Activated T-cell treated with anti-CD3 and anti-CD28 coated beads for 48 hours (primary cell): ENCODE data around the gene POLRMT.
"Not testable (repeated sequence)": the region's sequence is repeated elsewhere in the genome, so short reads cannot be mapped to it uniquely, and the experiment has no call there.

Source experiments
- DNase-seq: peaks from one replicate; pipeline ENCODE4 v3.0.0-alpha.2; 2020; ENCODE audit warnings: low read depth

The POLRMT gene

DNA sequence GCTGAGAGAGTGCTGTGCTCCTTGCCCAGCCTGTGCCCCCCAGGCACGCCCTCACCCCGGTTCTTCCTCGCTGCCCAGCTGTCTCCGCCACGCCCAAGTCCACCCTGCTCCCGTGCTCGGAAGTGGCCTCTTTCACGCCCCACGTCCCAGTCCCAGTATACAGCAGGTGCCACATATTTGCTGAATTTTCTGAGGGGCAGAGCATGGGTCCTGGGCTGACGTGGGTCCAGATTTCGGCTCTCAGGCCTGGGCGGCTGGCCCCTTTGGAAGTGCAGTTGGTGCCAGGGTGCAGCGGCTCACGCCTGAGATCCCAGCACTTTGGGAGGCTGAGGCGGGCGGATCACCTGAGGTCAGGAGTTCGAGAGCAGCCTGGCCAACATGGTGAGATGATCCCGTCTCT lies 40.3 kb downstream of the POLRMT start:
- DNase-seq = no peak

DNA sequence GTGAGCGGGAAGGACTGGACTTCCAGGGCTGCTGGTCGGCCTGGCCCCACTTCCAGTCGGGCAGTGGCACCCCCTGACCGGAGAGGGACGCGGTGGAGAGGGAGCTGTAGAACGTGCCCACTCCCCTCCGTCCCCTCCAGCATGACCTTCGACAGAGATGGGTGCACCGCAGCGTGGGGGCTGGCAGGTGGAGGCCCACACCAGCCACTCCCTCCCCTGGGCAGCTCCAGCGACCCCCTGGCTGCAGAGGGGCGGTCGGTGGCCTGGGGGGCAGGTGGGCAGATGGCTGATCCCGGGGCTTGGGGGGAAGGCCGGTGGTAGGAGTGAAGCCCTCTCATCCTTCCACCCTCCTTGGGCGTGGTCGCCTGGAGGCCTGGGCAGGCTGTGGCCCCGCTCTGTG lies 41.2 kb downstream of the POLRMT start:
- no peak for DNase-seq

DNA sequence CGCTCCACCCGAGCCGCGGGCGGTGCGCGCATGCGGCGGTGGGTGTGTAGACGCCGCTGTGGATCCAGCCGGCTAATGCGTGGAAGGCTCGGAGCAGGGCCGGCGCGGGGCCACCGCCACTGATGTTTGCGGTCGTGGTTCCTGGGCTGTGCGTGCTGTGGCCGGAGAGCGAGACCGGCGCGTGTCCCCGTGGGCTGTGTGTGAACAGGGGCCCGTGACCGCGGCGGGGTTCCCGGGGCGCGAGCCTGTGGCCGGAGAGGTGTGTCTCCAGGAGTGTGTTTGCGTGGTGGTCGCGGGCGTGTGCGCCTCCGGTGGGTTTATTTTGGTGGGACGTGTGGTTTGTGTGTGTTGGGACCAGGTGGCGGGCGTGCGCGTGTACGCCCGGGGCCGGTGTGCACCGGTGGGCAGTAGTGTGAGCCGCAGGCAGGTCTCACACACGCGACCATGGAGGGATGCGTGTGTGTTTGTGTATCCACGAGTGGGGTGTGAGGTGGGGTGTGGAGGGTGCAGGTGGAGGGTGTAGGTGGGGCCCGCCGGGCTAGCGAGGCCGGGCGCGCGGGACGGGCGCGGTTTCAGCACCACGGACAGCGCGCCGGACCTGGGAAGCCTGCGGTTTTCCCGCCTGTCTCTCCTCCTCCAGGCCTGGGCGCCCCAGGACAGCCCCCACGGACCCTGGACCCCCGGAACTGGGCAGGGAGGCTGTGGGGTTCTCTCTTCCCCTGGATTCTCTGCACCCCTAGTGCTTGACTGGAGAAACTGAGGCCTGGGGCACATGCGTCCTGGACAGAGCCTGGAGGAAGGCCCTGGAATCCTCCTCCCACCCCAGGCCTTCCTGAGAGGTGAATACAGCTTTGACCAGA lies 42.0 kb downstream of the POLRMT start:
- DNase-seq = no peak

DNA sequence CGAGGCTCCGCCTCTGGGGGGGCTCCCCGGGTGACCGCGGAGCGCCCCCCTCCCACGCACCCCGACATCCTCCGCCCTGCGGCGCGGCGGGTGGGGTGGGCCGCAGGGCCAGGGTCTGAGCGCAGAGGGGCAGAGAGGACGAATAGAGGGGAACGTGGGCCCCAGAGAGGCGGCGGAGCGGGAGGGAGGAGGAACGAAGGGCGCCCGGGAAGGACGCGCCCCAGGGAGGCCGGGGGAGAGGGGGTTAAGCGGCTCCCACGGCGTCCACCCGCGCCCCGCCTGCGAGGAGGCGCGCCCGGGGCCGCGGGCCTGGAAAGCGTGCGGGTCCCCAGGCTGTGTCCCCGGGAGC lies 42.6 kb downstream of the POLRMT start:
- DNase-seq = no peak

DNA sequence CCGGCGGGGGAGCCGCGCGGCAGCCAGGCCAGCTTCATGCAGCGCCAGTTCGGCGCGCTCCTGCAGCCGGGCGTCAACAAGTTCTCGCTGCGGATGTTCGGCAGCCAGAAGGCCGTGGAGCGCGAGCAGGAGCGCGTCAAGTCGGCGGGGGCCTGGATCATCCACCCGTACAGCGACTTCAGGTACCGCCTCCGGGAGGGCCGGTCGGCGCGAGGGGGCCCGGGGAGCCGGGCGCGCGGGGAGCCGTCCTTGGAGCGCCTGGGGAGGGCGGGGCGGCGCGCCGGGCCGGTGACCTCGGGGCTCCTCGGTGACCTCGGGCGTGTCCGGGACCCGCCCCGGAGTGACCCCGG lies 43.0 kb downstream of the POLRMT start:
- no peak for DNase-seq

DNA sequence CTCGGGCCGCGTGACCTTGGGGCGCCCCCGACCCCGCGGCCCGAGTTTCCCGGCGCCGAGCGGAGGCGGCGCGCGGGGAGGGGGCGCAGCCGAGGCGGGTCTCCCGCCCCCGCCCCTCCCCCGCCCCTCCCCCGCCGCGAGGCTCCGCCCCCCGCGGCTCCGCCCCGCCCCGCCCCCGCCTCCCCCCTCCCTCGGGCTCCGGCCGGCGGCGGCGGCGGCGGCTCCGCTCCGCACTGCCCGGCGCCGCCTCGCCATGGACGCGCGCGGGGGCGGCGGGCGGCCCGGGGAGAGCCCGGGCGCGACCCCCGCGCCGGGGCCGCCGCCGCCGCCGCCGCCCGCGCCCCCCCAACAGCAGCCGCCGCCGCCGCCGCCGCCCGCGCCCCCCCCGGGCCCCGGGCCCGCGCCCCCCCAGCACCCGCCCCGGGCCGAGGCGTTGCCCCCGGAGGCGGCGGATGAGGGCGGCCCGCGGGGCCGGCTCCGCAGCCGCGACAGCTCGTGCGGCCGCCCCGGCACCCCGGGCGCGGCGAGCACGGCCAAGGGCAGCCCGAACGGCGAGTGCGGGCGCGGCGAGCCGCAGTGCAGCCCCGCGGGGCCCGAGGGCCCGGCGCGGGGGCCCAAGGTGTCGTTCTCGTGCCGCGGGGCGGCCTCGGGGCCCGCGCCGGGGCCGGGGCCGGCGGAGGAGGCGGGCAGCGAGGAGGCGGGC lies 43.5 kb downstream of the POLRMT start, which contains the start of gene HCN2:
Gene HCN2, plus strand, starts transcription at position 189 of the 703 bp plus-strand sequence. Its CDS starts 65 bp downstream, at position 254.
- DNase-seq = no peak

DNA sequence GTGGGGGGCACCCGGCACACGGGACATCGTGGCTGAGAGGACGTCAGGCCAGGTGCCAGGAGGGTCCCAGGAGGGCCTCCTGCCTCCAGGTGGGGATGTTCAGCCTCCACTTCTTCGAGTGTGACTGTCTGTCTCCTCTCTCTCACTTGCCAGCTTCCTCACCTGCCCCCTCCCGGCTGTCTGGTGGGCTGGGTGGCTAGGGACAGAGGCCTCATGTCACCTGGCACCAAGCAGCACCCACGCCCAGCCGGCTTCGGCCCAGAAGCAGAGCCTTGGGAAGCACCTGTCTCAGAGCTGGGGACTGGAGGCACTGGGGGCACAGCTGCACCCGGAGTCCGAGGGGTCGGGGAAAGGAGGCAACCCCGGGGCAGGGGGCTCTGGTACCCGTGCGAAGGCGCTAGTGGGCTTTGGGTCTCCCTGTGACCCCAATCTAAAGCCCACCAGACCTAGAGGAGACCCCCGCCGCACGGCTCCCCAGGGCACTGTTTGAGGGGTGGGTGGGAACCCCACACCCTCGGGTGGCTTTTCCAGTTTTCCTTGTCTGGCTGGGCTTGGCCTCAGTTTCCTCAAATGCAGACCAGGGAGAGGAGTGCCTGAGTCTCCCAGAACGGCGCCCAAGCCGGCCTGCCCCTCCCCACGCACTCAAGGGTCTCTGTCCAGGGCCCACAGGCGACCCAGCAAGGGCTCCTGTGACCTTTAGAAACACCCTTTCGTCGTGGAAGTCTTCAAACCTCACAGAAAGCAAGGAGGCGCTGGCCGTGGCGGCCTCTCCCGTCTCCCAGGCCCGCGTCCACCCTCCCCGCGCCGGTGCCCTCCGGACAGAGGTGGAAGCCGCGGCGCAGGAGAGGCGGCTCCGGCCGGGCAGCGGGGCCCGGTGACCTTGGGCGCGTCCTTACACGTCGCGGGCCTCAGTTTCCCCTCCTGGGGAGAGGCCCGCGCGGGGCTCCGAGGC lies 44.3 kb downstream of the POLRMT start:
- no peak for DNase-seq

DNA sequence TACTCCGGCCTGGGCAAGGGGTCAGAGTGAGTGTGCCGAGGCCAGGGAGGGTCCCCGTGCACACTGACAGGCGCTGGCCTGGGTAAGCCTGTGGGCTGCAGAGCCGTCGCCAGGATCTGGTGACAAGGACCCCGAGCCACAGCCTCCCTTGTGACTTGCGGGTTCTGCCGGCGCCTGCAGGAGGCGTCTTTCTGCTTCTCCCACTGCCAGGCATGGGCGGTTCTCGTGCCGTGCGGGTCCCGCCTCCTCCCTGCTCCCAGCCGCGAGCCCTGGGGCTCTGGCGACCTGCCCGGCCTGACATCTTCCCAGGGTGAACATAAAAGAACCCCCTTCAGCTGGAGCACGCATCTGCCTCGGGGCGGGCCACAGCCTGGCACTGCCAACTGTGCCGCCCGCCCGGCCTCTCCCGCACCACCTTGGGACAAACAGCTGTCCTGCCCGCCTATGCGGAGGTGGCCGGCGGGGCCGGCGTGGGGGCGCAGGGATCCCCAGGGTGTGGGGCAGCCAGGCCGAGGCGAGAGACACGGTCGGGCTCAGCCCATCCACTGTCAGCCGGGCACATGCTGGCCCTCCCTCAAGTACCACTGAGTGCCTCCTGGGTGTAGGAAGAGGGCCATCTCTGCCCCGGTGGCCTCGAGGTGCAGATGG lies 45.1 kb downstream of the POLRMT start:
- peak; percentile 74 for DNase-seq

DNA sequence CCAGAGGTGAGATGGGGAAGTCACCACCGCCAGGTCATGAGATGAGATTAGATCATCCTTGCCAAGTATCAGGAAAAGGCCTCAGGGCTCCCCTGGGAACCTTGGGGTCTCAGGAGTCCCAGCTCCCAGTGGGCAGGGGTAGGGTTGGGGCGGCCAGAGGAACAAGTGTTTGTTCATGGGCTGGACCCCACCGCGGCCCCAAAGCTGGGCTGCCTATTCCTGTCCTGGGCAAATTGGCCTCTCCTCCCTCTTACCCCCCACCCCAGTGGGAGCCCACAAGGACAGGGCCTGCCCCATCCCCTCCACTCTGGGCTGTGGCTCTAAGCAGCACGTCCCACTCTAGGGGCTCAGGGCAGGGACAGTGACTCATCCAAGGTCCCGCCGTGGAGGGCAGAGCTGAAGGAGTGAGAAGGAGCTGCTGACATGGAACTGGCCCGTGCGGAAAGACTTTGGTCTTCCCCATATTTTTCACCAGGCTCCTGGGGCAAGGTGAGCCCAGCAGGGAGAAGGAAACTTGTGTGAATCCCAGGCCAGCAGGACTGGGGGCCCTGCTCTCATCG lies 47.7 kb downstream of the POLRMT start:
- no peak for DNase-seq

DNA sequence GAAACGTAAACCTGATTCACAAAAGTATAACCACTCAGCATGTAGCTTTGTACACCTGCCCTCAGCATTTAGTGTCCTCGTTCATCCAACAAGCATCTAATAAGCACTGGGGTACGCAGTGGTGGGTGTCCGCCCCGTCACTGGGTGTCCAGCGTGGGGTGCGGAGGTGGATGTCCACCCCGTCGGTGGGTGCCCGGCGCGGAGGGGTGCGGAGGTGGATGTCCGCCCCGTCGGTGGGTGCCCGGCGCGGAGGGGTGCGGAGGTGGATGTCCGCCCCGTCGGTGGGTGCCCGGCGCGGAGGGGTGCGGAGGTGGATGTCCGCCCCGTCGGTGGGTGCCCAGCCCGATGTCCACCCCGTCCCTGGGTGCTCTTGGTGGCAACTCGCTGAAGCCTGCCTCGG lies 48.2 kb downstream of the POLRMT start:
- DNase-seq = not testable (repeated sequence)

DNA sequence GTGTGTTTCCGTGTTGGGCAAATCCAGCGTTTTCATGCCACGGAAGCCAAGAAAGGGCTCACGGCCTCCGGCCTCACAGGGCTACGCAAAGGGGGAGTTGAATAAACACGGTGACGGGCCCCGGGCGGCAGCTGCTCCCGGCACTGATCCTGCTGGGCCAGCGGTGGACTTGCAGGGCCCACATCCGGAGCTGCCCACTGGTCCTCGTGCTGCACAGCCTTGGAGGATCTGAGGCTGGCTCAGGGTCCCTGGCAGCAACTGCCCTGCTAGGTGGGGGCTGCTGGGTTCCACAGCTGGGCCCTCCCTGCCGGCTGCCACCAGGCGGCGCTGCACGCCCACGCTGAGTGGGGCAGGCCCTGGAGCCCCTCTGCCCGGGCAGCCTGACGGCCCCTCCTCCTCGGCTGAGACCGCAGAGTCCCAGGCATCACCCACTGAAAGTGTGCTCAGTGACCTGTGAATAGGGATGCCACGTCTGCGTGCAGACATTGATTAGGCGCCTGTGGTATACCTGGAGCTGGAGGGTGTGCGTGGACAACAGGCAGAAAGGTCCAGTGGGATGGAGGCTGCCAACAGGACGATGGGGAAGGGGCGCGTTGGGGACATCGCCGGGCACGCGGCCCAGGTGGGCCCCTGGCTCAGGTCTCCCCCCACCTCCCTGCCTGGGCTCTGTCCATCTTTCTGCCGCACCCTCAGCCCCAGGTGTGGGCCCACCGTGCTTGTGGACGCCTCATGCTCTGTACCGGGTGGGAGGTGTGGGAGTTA lies 48.9 kb downstream of the POLRMT start:
- peak; percentile 69 for DNase-seq

DNA sequence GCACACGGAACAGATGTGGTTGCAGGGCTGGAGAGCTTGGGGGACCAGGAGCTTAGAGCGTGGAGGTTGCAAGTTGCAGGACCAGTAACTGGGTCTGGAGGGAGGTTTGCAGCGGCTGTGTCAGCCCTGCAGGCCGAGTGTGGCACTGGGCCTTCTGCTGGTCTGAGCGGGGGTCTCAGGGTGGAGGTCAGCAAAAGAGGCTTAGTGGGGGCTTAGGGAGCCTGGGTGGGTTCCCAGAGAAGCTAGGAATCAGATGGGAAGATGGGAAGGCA lies 49.4 kb downstream of the POLRMT start:
- DNase-seq = no peak

DNA sequence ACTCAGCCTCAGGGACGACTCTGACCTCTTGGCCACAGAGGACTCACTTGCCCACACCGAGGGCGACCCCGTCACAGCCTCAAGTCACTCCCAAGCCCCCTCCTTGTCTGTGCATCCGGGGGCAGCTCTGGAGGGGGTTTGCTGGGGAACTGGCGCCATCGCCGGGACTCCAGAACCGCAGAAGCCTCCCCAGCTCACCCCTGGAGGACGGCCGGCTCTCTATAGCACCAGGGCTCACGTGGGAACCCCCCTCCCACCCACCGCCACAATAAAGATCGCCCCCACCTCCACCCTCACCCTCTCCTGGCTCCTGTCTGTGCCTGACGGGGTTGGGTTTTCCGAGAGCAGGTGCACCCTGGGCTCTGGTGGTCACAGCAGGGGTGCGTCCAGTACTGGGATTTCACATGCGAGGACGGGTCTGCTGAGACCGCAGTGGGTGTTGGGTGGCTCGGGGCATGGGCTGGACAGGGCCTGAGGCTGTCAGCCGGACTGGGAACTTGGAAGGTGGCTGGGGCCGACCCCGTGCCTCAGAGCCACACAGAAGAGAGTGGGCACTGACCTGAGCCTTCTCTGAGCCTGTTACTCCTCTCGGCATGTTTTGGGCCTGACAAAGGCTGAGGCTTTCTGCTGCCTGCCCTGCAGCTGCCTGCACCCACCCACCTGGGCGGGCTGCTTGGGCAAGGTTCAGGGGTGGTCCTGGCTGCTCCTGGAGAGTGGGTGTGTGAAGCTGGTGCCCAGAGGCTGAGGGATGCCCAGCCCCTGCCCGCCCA lies 50.0 kb downstream of the POLRMT start:
- no peak for DNase-seq

DNA sequence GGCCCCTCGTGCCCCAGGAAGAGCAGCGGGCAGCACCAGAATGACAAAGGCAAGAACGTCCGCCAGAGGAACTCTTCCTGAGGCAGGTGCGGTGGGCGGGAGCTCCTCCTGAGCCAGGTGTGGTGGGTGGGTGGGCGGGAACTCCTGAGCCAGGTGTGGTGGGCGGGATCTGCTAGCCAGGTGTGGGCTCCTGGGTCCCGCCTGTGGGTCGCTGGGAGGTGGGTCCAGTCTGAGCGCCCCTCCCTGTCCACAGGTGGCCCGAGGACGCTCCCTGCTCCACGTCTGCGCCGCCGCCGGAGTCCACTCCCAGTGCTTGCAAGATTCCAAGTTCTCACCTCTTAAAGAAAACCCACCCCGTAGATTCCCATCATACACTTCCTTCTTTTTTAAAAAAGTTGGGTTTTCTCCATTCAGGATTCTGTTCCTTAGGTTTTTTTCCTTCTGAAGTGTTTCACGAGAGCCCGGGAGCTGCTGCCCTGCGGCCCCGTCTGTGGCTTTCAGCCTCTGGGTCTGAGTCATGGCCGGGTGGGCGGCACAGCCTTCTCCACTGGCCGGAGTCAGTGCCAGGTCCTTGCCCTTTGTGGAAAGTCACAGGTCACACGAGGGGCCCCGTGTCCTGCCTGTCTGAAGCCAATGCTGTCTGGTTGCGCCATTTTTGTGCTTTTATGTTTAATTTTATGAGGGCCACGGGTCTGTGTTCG lies 50.7 kb downstream of the POLRMT start:
- no peak for DNase-seq

DNA sequence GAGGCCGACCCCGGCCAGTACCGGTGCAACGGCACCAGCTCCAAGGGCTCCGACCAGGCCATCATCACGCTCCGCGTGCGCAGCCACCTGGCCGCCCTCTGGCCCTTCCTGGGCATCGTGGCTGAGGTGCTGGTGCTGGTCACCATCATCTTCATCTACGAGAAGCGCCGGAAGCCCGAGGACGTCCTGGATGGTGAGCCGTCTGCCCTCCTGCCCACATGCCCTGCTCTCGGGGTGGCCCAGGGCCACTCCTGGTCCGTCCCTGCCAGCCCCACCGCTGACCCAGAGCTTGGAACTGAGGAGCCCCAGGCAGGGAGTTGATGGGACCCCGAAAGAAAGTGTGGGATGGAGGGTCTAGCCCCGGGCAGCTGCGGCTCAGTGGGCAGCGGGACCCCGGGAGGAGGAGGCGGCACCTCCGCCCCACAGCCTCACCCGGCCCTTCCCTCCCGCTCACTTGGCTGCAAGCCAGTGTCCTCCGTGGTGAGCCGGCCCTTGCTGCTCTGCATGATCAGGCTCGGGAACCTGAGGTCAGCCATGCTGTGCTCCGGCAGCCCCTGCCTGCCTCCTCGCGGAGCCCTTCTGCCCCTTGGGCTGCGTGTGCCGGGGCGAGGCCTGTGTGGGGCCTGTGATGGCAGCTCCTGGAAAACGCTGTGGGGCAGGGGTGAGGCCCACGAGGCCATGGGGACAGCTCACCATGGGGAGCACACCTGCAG lies 51.8 kb downstream of the POLRMT start:
- no peak for DNase-seq

DNA sequence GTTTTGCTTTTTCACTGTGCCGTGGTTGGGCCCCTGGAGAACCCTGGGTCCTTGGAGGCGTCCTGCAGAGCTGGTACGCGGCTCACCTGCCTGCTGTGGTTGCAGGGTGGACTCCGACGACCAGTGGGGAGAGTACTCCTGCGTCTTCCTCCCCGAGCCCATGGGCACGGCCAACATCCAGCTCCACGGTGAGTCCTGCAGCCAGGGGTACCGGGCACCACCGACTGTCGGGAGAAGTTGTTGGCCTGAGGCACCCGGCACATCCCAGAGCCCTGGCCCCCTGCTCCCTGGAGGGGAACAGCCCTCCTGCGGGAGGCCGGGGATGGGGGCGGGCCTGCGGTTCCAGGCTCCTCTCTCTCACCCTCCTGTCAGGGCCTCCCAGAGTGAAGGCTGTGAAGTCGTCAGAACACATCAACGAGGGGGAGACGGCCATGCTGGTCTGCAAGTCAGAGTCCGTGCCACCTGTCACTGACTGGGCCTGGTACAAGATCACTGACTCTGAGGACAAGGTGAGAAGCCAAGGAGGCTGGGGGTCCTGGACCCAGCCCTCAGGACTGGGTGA lies 53.0 kb downstream of the POLRMT start:
- DNase-seq = no peak

DNA sequence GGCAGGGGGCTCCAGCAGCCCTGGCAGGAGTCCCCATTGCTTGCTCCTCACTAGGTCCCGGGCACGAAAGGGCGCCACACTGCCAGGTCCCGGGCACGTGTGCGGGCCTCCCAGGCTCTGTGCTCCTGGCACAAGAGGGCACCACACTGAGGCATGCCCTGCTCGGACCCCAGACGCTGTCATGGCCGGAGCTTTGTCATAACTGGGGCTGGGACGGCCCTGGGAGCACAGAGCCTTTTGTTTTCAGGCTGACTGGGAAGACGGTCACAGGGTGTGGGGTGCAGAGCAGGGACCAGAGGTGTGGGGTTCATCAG lies 53.5 kb downstream of the POLRMT start:
- no peak for DNase-seq

DNA sequence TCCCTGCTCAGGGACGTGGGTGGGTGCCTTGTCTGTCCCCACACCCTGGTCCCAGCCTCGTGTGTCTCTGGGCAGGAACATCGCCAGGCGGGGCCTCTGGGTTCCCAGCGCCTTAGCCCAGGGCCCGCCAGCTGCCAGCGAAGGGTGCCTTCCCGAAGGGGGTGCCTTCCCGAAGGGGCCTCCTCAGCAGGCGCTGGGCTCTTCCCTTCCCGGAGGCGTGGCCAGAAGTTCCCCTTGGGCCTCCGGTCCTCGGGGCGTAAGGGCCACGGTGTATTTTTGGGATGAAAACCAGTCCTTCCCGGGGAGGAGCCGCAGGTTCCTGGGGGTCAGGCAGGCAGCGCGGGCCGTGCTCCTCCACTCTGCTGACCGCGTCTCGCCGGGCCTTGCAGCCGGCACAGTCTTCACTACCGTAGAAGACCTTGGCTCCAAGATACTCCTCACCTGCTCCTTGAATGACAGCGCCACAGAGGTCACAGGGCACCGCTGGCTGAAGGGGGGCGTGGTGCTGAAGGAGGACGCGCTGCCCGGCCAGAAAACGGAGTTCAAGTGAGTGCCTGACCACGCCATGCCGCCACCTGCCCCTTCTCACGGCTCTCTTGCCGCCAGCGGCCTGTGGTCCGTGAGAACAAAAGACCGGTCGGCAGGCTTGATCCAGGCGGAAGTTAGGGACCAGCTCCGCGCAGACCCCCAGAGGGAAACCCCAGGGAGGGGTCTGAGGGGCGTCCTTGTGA lies 54.1 kb downstream of the POLRMT start:
- no peak for DNase-seq
